ENCODE measurements around the gene RALBP1.
A peak's percentile ranks its signal among the peaks of the same experiment; 100 is the strongest.

DNA sequence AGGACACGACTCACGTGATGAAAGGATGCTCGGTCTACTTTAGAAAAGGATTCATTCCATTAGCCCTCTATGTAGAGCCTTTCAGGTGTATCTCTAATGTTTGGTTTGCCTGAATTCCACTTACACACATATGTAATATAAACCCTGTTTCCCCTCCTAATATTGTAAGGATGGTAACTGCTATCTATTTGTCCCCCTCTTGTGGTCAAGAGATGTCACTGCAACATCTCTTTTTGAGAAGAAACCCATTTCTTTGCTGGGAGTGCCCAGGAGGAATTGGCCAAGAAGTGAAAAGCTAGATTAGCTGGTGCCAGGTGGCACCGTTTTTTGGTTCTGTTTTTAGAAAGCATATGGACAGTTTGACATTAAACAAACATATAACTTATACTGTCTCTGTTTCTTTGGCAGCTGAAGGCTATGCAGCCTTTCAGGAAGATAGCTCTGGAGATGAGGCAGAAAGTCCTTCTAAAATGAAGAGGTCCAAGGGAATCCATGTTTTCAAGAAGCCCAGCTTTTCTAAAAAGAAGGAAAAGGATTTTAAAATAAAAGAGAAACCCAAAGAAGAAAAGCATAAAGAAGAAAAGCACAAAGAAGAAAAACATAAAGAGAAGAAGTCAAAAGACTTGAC is 41.2 kb downstream of the RALBP1 start:
- TF ChIP-seq, protein P1, sequence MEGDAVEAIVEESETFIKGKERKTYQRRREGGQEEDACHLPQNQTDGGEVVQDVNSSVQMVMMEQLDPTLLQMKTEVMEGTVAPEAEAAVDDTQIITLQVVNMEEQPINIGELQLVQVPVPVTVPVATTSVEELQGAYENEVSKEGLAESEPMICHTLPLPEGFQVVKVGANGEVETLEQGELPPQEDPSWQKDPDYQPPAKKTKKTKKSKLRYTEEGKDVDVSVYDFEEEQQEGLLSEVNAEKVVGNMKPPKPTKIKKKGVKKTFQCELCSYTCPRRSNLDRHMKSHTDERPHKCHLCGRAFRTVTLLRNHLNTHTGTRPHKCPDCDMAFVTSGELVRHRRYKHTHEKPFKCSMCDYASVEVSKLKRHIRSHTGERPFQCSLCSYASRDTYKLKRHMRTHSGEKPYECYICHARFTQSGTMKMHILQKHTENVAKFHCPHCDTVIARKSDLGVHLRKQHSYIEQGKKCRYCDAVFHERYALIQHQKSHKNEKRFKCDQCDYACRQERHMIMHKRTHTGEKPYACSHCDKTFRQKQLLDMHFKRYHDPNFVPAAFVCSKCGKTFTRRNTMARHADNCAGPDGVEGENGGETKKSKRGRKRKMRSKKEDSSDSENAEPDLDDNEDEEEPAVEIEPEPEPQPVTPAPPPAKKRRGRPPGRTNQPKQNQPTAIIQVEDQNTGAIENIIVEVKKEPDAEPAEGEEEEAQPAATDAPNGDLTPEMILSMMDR (optimal IDR thresholded peaks at IDR 0.05 in 1 of 3, IDR thresholded peaks at IDR 0.05 in 1 of 3, conservative IDR thresholded peaks at IDR 0.05 in 1 of 3; ENCODE audit: extremely low read depth in 1 of 3, insufficient read depth in 2 of 3, low read length in 3 of 3) = peak; percentile 53 to 89 (median 70)
- no peak for TF ChIP-seq EZH2 (IDR thresholded peaks at IDR 0.05; ENCODE audit: low read length)
